GM10266 (cell line): ENCODE results near the gene SMLR1.

ENCODE experiments used
- DNase-seq: peaks from one replicate; pipeline ENCODE4 v3.0.0; 2012; ENCODE audit errors: extremely low spot score
- TF ChIP-seq, protein P1 (sequence below): IDR thresholded peaks from 2 replicates; pipeline ENCODE4 v1.5.1; 2012; ENCODE audit warnings: mild to moderate bottlenecking, low read depth; ENCODE audit not compliant: control insufficient read depth, insufficient read depth; ENCODE audit errors: missing control alignments

SMLR1 gene

DNA sequence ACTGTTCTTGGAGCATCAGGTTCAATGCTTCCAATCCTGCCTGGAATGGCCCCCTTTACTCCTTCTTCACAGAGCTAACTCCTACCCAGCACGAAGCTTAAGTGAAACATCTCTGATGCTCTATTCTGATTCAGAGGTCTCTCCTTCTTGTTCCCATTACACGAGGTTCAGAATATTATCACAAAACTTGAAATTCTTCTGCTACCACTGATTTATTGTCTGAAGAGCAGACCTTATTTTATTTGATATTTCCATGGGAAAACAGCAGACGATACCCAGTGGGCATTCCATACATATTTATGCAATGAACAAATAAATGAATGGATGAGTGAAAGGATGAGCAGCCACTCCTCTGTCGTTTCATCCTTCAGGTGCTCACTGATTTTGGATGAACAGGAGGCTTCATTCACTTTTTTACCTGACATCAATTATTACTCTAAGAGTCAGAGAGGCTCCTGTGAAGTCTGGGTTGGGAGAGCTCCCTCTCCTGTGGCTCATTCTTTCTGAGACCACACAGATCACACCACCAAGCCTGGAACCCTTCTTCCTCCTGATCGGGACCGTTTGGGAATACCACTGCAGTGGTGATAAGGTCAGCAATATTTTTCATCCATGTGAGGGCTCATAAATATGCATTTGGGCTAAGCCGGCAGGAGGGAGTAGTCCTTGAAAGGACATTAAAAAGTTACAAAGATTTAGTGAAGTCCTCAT, 25.8 kb downstream of the SMLR1 start:
- no peak for DNase-seq

DNA sequence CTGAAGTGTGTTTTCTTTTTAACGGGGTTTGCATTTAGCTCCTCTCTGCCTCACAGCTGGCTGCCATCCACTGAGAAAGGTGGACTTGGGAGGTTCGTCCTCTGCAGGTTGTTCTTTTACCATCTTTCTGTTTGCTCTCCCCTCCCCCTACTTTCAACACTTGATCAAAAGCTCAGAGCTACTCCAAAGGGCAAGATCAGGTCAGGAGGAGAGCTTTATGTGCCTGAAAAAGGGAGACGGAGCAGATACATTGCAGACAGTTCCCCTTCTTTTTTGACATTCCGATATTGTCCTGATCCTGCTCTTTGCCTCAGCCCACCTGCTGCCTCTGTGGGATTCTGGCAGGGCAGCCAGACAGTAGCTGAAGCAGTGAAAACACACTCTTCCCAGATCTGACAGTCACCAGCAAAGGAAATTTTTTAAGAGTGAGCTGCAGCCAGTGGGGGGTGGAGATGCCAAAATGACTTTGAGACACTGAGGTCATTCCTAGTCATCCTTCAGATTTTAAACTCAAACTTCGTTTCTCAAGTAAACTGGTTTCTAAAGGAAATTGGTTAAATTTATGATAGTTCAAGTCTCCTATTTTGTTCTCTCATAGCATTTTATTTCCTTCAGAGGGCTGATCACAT, 26.5 kb downstream of the SMLR1 start:
- TF ChIP-seq, protein P1, sequence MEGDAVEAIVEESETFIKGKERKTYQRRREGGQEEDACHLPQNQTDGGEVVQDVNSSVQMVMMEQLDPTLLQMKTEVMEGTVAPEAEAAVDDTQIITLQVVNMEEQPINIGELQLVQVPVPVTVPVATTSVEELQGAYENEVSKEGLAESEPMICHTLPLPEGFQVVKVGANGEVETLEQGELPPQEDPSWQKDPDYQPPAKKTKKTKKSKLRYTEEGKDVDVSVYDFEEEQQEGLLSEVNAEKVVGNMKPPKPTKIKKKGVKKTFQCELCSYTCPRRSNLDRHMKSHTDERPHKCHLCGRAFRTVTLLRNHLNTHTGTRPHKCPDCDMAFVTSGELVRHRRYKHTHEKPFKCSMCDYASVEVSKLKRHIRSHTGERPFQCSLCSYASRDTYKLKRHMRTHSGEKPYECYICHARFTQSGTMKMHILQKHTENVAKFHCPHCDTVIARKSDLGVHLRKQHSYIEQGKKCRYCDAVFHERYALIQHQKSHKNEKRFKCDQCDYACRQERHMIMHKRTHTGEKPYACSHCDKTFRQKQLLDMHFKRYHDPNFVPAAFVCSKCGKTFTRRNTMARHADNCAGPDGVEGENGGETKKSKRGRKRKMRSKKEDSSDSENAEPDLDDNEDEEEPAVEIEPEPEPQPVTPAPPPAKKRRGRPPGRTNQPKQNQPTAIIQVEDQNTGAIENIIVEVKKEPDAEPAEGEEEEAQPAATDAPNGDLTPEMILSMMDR, result no peak
- no peak for DNase-seq

More for the DNA sequence above, 25.8 kb downstream of the SMLR1 start:
- TF ChIP-seq, protein P1, result no peak

DNA sequence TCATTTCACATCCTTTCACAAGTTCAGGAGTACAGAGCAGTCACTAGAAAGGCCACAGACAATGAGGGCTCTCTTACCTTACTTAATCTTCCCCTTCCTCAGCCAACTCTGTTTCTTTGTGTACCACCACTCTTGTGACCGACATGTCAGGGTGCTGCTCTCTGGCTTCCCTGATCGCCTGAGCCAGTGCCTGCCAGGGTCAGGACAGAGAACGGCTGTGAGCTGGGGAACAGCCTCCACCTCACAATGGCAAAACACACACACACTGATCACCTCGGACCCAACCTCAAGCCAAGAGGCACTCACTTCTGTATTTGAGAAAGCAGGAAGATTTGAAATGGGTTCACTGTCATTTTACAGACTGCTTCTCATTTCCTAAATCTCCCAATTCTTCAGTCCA, 30.8 kb downstream of the SMLR1 start:
- TF ChIP-seq, protein P1, result no peak
- no peak for DNase-seq

DNA sequence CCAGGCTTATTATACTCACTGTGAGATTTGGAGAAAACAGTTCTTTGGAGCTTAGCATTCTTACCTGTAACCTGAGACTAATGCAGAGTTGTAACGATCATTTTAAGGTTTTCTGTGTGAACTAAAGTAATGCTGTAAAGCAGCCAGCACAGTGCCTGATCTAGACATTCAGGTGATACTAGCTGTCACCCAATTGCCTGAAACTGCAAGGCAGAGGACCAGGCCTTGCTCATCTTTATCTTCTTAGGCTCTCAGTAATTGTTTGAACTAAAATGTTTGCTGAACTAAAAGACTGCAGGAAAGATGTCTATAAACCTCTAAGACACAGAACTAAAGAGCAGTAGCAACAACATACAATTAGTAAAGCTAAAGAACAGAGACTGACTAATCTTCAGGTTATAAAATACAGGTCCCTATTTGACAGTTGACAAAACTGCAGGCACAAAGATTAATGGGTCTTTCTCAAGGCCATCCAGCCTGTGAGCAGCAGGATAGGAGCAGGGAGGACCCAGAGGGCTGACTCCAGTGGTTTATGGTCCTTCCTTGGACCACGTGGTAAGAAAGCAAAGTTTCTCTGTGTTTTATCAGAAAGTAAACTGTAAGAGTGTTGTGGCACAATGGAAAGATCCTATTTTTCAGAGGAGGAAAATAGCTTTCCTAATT, 31.4 kb downstream of the SMLR1 start:
- no peak for DNase-seq
- TF ChIP-seq, protein P1, result no peak

DNA sequence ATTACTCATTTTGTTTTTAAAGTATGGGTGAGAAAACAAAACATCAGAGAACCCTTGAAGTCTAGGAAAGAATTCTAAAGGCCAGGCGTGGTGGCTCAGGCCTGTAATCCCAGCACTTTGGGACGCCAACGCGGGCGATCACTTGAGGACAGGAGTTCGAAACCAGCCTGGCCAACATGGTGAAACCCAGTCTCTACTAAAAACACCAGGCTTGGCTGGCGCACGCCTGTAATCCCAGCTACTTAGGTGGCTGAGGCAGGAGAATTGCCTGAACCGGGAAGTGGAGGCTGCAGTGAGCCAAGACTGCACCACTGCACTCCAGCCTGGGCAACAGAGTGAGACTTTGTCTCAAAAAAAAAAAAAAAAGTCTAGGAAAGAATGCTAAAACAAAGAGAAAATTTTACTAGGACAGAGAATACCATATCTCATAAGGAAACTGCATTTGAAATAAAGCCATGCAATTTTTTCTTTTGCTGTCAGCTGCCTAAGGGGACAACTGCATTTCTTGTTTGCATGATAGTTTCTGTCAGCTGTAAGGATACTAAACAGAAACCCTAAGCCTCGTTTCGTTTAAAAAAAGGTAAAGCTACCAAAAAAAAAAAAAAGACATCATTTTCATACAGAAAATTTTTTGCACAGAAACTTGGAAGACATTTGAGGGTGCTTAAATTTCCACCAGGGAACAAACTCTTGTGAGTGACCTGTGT, 32.1 kb downstream of the SMLR1 start:
- TF ChIP-seq, protein P1, result no peak
- no peak for DNase-seq

DNA sequence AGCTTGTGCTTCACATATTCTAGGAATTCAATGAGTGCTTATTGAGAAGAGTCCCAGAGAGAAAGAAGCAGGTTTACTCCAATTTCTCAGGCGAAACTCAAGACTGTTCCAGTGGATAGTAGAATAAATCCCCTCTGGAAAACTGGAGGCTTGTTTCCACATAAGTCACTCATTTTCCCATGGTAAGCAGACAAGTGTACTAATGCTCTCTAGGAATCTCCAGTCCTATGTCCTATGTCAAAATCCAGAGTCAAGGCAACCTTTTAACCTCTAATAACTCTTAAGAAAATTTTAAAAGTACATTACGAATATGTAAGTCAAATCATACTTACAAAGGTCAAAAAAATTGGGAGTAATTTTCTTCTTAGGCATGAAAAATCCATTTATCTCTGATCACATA, 35.2 kb downstream of the SMLR1 start:
- TF ChIP-seq, protein P1, result no peak
- no peak for DNase-seq
